Measurements from ENCODE around the gene SIGLEC1. TPM values are rescaled to one million over a fixed set of nuclear protein-coding genes. Genes with fewer than 3 reads are reported as not detected.

Gene SIGLEC1
- total and polyA plus RNA-seq, 2 of the 4 experiments (the other 2 are of a cell fraction) = not detected

- no peaks in the 10 kb centered on the region for H3K79me1 ChIP-seq (ENCODE audit: low read depth in 1 of 2, low read length in 2 of 2)
- in situ Hi-C loops (cut with MboI; ENCODE audit: low sequenced_read_pairs) (no loop called here), intact Hi-C loops (cut with micrococcal nuclease) (no loop called here), dilution Hi-C loops (cut with HindIII; ENCODE audit: low sequenced_read_pairs, unreplicated experiment) (no loop called here)
- ATAC-seq (ENCODE audit: low read depth) (peak; percentile 54; the same call in 1 of the 2 replicates), DNase-seq (peak; percentile 18)
- no peak for TF ChIP-seq MAFK (IDR thresholded peaks at IDR 0.05; ENCODE audit: low read depth, low read length)
- TF ChIP-seq CEBPB (IDR thresholded peaks at IDR 0.05; ENCODE audit: low read depth, low read length) = peak; percentile 59
- H2BK120ac ChIP-seq (ENCODE audit: low read depth, low read length) = no peak overlapping the region
- H3K4me1 ChIP-seq (ENCODE audit: control insufficient read depth, insufficient read depth, low read length) = no peaks in the 10 kb centered on the region
- CTCF ChIA-PET = interaction anchor here (1.2 kb wide), 1 partner anchor 11 kb away, joined by 3 read pairs; no protein-coding TSS in a partner anchor
- H3K14ac ChIP-seq (replicated peaks; ENCODE audit: low read depth, low read length) = no peak overlapping the region
- no peaks in the 10 kb centered on the region for H3K9me3 ChIP-seq (ENCODE audit: control insufficient read depth, insufficient read depth, low read length)
- BruUV-seq (replicated peaks) = no TSS peak
- no peak overlapping the region for H3K23ac ChIP-seq (ENCODE audit: low read depth, low read length)
- H3K27ac ChIP-seq (ENCODE audit: insufficient read depth, low read length) = no peak overlapping the region
- no peak overlapping the region for H2BK5ac ChIP-seq (ENCODE audit: low read depth, low read length, poor library complexity, severe bottlenecking)
- H4K5ac ChIP-seq (ENCODE audit: low read depth, low read length) = no peak overlapping the region
- H3K36me3 ChIP-seq (ENCODE audit: control insufficient read depth, insufficient read depth, low read length) = no peaks in the 10 kb centered on the region
- no peak overlapping the region for H3K56ac ChIP-seq (ENCODE audit: extremely low read depth, insufficient read depth, low read length)
- H3K4ac ChIP-seq (ENCODE audit: low read depth, low read length) = no peak overlapping the region
- no peak overlapping the region for H4K91ac ChIP-seq (ENCODE audit: insufficient read depth, low read depth, low read length)
- H3K27me3 ChIP-seq (ENCODE audit: control insufficient read depth, insufficient read depth, low read length) = peaks cover 21% of the 10 kb centered on the region
- no peaks in the 10 kb centered on the region for H4K20me1 ChIP-seq (ENCODE audit: insufficient read depth, low read length)
- H2AK5ac ChIP-seq (ENCODE audit: low read depth, low read length) = no peak overlapping the region
- H2BK20ac ChIP-seq (ENCODE audit: low read depth, low read length) = no peak overlapping the region
- POLR2A ChIA-PET (ENCODE audit: unreplicated experiment) = interaction anchor here (0.7 kb wide), 1 partner anchor 26 kb away, joined by 7 read pairs; no protein-coding TSS in a partner anchor
- H2AFZ ChIP-seq (replicated peaks; ENCODE audit: low read length, poor library complexity) = no peak overlapping the region
- no peak overlapping the region for H3K9ac ChIP-seq (ENCODE audit: low read depth, low read length)
- H2AK9ac ChIP-seq (replicated peaks; ENCODE audit: low read depth, low read length, poor library complexity) = no peak overlapping the region
- H3K18ac ChIP-seq (ENCODE audit: low read depth, low read length) = no peak overlapping the region
- H3K4me3 ChIP-seq (ENCODE audit: insufficient read depth, low read depth, low read length) = no peak overlapping the region
- H3K4me2 ChIP-seq (ENCODE audit: low read depth, low read length) = no peak overlapping the region
- H2BK15ac ChIP-seq (ENCODE audit: low read depth, low read length) = no peak overlapping the region
- H4K8ac ChIP-seq (ENCODE audit: low read depth in 2 of 2, low read length in 2 of 2) = no peak overlapping the region
- no CpG with 5 or more reads among the region's 4 CpGs for WGBS, 2 experiments (ENCODE audit: extremely low coverage in 2 of 2, insufficient read length in 1 of 2)
- H3K9me1 ChIP-seq (ENCODE audit: insufficient read depth, low read length) = no peaks in the 10 kb centered on the region
These were observed 9.5 kb upstream of the SIGLEC1 start for GRCh38 chr20:3721912-3722311.

Measured in IMR-90 (cell line).